ENCODE data around the gene HACD2. TPM values are rescaled to one million over a fixed set of nuclear protein-coding genes. Genes with fewer than 3 reads are reported as not detected.

HACD2 gene
- total RNA-seq, 2 experiments from 2014 or later = 17.8 to 24.9 TPM

DNA sequence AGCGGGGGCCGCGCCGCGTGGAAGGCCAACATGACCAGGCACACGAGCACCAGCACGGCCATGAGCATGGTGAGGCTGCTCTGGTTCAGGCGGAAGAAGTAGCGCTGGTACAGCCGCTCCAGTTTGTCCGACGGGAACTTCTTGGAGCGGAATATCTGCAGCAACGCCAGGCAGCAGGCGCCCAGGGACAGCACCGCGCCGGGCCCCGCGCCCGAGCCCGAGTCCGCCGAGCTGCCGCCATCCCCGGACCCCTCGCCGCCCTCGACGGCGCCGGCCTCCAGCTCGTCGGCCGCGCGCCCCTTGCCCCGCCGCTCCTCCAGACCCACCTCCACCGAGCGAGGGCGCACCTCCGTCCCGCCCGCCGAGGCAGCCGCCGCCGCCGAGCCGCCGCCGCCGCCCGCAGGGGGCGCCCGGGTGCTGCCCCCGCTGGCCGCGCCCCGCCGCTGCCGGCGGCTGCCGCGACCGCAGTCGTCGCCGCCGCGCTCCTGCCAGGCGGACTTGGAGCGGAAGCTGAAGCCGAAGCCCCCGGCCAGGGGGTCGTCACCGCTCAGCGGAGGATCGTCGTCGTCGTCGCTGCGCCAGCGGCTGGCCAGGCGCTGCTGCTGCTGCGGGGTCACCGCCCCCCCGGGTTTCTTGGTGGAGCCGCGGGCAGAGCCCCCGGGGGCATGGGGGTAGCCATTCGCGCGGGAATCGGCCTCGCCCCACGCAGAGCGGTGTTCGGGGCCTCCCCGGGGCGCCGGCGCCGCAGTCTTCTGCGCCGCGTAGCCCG lies 136.9 kb downstream of the HACD2 start:
- Mint-ChIP-seq H3K36me3 (peaks cover 1% of the 10 kb centered on the region), H3K27ac (no peak overlapping the region), H3K9me3 (ENCODE audit: low read depth) (no peaks in the 10 kb centered on the region), H3K4me3 (no peak overlapping the region), H3K27me3 (peaks cover 57% of the 10 kb centered on the region), H3K4me1 (peaks cover 4% of the 10 kb centered on the region)
- peak; percentile 64 for ATAC-seq
- CTCF ChIA-PET = interaction anchor here (1.1 to 1.7 kb wide), 4 partner anchors 12 to 112 kb away, joined by 3 to 8 read pairs (median 4); no protein-coding TSS in a partner anchor
- DNase-seq = no peak

- no peak for DNase-seq
- H3K27ac Mint-ChIP-seq = no peak overlapping the region
- no peak overlapping the region for H3K4me3 Mint-ChIP-seq
- no peak for ATAC-seq
- peaks cover 1% of the 10 kb centered on the region for H3K36me3 Mint-ChIP-seq
- peaks cover 4% of the 10 kb centered on the region for H3K4me1 Mint-ChIP-seq
- peaks cover 57% of the 10 kb centered on the region for H3K27me3 Mint-ChIP-seq
- H3K9me3 Mint-ChIP-seq (ENCODE audit: low read depth) = no peaks in the 10 kb centered on the region
- CTCF ChIA-PET = interaction anchor here (1.1 to 1.7 kb wide), 3 partner anchors 11 to 113 kb away, joined by 3 to 8 read pairs (median 3); no protein-coding TSS in a partner anchor
Observed at GRCh38 chr3:123447416-123447748, 137.5 kb downstream of the HACD2 start.

- Mint-ChIP-seq H3K27ac (no peak overlapping the region), H3K27me3 (peaks cover 58% of the 10 kb centered on the region), H3K9me3 (ENCODE audit: low read depth) (no peaks in the 10 kb centered on the region), H3K4me1 (peaks cover 4% of the 10 kb centered on the region), H3K4me3 (peak overlapping the region; percentile 18), H3K36me3 (peaks cover 1% of the 10 kb centered on the region)
- CTCF ChIA-PET = interaction anchor here (0.9 to 1.7 kb wide), 3 partner anchors 43 to 114 kb away, joined by 3 to 8 read pairs (median 4); no protein-coding TSS in a partner anchor
- DNase-seq = no peak
- no peak for ATAC-seq
Observed at GRCh38 chr3:123446610-123447109, 138.2 kb downstream of the HACD2 start.

DNA sequence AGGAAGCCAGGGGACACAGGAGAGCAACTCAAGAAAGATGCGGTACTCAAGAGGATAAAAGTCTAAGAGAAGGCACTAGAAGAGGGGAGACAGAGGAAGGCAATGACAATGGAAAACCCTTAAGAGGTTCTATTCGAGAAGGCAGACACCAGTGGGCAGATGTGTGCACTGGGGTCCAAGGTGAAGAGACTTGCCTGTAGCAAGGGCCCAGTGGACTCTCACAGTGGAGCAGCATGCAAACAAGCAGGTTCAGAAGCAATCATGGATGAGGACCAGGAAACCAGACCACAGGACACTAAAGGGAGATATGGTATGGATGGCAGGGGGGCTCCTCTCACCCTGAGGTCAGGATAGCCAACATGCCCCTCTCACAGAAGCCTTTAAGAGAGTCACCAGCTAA lies 138.6 kb downstream of the HACD2 start:
- Mint-ChIP-seq H3K9me3 (ENCODE audit: low read depth) (no peaks in the 10 kb centered on the region), H3K27ac (no peak overlapping the region), H3K4me1 (peaks cover 4% of the 10 kb centered on the region), H3K27me3 (peaks cover 58% of the 10 kb centered on the region), H3K4me3 (no peak overlapping the region), H3K36me3 (peaks cover 1% of the 10 kb centered on the region)
- ATAC-seq (no peak), DNase-seq (no peak)
- CTCF ChIA-PET = interaction anchor here (0.9 to 1.7 kb wide), 2 partner anchors 43 to 114 kb away, joined by 4 to 8 read pairs; no protein-coding TSS in a partner anchor

DNA sequence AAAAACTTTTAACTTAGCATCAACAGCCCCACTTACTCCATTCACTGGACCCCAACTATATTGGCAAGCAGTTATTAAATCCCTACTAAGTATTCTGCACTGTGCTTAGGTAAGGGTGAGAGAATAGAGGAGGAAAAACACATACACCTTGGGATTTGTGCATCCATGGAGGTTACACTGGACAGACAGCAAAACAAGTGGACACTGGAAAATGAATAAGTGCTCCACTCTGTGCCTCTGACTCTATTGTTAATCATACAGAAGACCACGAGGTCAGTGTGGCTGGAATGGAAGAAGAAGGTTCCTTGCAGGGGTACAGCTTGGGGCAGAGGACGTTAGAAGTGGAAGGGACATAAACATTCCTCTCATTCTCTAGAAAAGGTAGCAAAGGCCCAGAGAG lies 139.2 kb downstream of the HACD2 start:
- no peaks in the 10 kb centered on the region for H3K9me3 Mint-ChIP-seq (ENCODE audit: low read depth)
- H3K4me1 Mint-ChIP-seq = peaks cover 4% of the 10 kb centered on the region
- no peak for ATAC-seq
- H3K36me3 Mint-ChIP-seq = peaks cover 1% of the 10 kb centered on the region
- no peak for DNase-seq
- no peak overlapping the region for H3K27ac Mint-ChIP-seq
- CTCF ChIA-PET = interaction anchor here (1.2 kb wide), 1 partner anchor 21 kb away, joined by 3 read pairs; no protein-coding TSS in a partner anchor
- no peak overlapping the region for H3K4me3 Mint-ChIP-seq
- H3K27me3 Mint-ChIP-seq = peaks cover 56% of the 10 kb centered on the region

GRCh38 chr3:123444744-123445143 lies 140.1 kb downstream of the HACD2 start:
- DNase-seq = no peak
- Mint-ChIP-seq H3K36me3 (peaks cover 1% of the 10 kb centered on the region), H3K9me3 (ENCODE audit: low read depth) (no peaks in the 10 kb centered on the region), H3K27ac (no peak overlapping the region), H3K4me1 (peaks cover 4% of the 10 kb centered on the region), H3K4me3 (no peak overlapping the region), H3K27me3 (peaks cover 52% of the 10 kb centered on the region)
- CTCF ChIA-PET = interaction anchor here (1.2 kb wide), 1 partner anchor 22 kb away, joined by 3 read pairs; no protein-coding TSS in a partner anchor
- ATAC-seq = no peak

GRCh38 chr3:123444023-123444422 lies 140.8 kb downstream of the HACD2 start:
- ATAC-seq (no peak), DNase-seq (no peak)
- H3K4me1 Mint-ChIP-seq = peaks cover 4% of the 10 kb centered on the region
- peaks cover 1% of the 10 kb centered on the region for H3K36me3 Mint-ChIP-seq
- no peak overlapping the region for H3K27ac Mint-ChIP-seq
- no peak overlapping the region for H3K4me3 Mint-ChIP-seq
- H3K27me3 Mint-ChIP-seq = peaks cover 52% of the 10 kb centered on the region
- no peaks in the 10 kb centered on the region for H3K9me3 Mint-ChIP-seq (ENCODE audit: low read depth)
- CTCF ChIA-PET = no interaction called here

- no peak for ATAC-seq
- Mint-ChIP-seq H3K4me3 (no peak overlapping the region), H3K27ac (no peak overlapping the region), H3K36me3 (peaks cover 1% of the 10 kb centered on the region), H3K4me1 (peaks cover 2% of the 10 kb centered on the region), H3K9me3 (ENCODE audit: low read depth) (no peaks in the 10 kb centered on the region), H3K27me3 (peaks cover 50% of the 10 kb centered on the region)
- CTCF ChIA-PET = no interaction called here
- no peak for DNase-seq
Observed at GRCh38 chr3:123442908-123443307, 141.9 kb downstream of the HACD2 start.

DNA sequence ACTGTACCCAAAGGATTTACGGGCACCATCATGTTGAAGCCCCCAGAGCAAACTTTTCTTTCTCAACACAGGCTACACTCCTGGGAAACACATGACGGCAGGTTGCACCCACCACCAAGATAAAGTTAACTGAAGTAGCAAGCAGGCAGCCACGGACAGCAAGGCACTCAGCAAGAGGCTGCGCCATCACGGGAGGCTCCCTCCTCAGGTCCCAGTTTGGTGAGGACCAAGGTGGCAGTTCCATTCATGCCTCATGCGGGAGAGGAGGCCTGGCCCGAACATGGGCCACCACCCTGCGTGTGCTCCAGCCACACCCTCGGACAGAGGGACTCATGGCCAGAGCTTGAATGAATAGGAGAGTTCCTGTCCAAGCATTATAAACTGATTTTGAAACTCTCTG lies 142.7 kb downstream of the HACD2 start:
- Mint-ChIP-seq H3K27me3 (peaks cover 48% of the 10 kb centered on the region), H3K9me3 (ENCODE audit: low read depth) (no peaks in the 10 kb centered on the region), H3K4me1 (peaks cover 2% of the 10 kb centered on the region), H3K27ac (no peak overlapping the region), H3K4me3 (no peak overlapping the region), H3K36me3 (peaks cover 1% of the 10 kb centered on the region)
- DNase-seq (no peak), ATAC-seq (no peak)
- CTCF ChIA-PET = no interaction called here

Other genes with a start within 250 kb of the HACD2 start
- gene ADCY5, start 136.0 kb downstream of the HACD2 start, total RNA-seq = not detected